ENCODE results near the gene TJP3. TPM values are rescaled to one million over a fixed set of nuclear protein-coding genes. Genes with fewer than 3 reads are reported as not detected.

Gene TJP3
- total and polyA plus RNA-seq, 2 experiments from 2014 or later, result 18.2 to 23.9 TPM

DNA sequence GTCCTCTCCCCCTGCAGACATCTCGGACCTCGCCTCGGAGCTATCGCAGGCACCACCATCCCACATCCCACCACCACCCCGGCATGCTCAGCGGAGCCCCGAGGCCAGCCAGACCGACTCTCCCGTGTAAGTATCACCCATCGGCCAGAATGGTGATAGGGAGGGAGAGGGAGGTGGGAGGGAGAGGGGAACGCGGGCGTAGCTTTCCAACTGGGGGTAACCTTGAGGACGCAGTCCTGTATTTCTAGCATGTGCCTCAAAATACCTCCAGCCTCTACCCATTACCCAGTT, 26.1 kb downstream of the TJP3 start:
- no peak for DNase-seq (ENCODE audit: low spot score)
- H3K4me1 Mint-ChIP-seq, result no peaks in the 10 kb centered on the region
- H3K36me3 Mint-ChIP-seq (ENCODE audit: low read depth), result 0 out of 3 replicates have a peak, but pooled peaks cover 3% of the 10 kb centered on the region
- no peak overlapping the region for H3K4me3 ChIP-seq
- peaks cover 4% of the 10 kb centered on the region; the same call in 1 of the 2 replicates for H3K36me3 ChIP-seq (ENCODE audit: insufficient read depth)
- no peaks in the 10 kb centered on the region for H3K79me2 ChIP-seq (replicated peaks; ENCODE audit: insufficient read depth)
- no peaks in the 10 kb centered on the region for H4K20me1 ChIP-seq (replicated peaks; ENCODE audit: insufficient read depth)
- ATAC-seq, result no peak
- H2AFZ ChIP-seq, result no peak overlapping the region
- no peaks in the 10 kb centered on the region for H3F3A ChIP-seq (replicated peaks; ENCODE audit: low read depth)
- H3K27me3 Mint-ChIP-seq (ENCODE audit: insufficient read depth, low read depth, poor library complexity), result peaks cover 11% of the 10 kb centered on the region
- H3K27ac ChIP-seq (ENCODE audit: low read depth), result no peak overlapping the region
- no peaks in the 10 kb centered on the region for H3K27me3 ChIP-seq (ENCODE audit: insufficient read depth)
- H3K4me2 ChIP-seq, result no peak overlapping the region
- H3K4me1 ChIP-seq (ENCODE audit: insufficient read depth), result no peaks in the 10 kb centered on the region
- no peak overlapping the region for H3K27ac Mint-ChIP-seq
- no peak overlapping the region for H3K4me3 Mint-ChIP-seq
- H3K9me2 ChIP-seq (ENCODE audit: insufficient read depth), result no peaks in the 10 kb centered on the region
- TF ChIP-seq, protein P1, sequence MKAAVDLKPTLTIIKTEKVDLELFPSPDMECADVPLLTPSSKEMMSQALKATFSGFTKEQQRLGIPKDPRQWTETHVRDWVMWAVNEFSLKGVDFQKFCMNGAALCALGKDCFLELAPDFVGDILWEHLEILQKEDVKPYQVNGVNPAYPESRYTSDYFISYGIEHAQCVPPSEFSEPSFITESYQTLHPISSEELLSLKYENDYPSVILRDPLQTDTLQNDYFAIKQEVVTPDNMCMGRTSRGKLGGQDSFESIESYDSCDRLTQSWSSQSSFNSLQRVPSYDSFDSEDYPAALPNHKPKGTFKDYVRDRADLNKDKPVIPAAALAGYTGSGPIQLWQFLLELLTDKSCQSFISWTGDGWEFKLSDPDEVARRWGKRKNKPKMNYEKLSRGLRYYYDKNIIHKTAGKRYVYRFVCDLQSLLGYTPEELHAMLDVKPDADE (IDR thresholded peaks at IDR 0.05), result no peak
- TF ChIP-seq STAT1 (IDR thresholded peaks at IDR 0.05; ENCODE audit: unreplicated experiment) (no peak), EZH2phosphoT487 (IDR thresholded peaks at IDR 0.05; ENCODE audit: unreplicated experiment) (no peak), ZNF331 (CRISPR knock-in tag; IDR thresholded peaks at IDR 0.05; ENCODE audit: low read depth) (no peak), NANOG (IDR thresholded peaks at IDR 0.05; ENCODE audit: borderline replicate concordance) (no peak), EZH2 (IDR thresholded peaks at IDR 0.05; ENCODE audit: low read depth, unreplicated experiment) (no peak), POLR2AphosphoS5 (IDR thresholded peaks at IDR 0.05; ENCODE audit: low read depth) (no peak), ZNF114 (CRISPR knock-in tag; IDR thresholded peaks at IDR 0.05) (no peak)
- TF ChIP-seq, protein P2, sequence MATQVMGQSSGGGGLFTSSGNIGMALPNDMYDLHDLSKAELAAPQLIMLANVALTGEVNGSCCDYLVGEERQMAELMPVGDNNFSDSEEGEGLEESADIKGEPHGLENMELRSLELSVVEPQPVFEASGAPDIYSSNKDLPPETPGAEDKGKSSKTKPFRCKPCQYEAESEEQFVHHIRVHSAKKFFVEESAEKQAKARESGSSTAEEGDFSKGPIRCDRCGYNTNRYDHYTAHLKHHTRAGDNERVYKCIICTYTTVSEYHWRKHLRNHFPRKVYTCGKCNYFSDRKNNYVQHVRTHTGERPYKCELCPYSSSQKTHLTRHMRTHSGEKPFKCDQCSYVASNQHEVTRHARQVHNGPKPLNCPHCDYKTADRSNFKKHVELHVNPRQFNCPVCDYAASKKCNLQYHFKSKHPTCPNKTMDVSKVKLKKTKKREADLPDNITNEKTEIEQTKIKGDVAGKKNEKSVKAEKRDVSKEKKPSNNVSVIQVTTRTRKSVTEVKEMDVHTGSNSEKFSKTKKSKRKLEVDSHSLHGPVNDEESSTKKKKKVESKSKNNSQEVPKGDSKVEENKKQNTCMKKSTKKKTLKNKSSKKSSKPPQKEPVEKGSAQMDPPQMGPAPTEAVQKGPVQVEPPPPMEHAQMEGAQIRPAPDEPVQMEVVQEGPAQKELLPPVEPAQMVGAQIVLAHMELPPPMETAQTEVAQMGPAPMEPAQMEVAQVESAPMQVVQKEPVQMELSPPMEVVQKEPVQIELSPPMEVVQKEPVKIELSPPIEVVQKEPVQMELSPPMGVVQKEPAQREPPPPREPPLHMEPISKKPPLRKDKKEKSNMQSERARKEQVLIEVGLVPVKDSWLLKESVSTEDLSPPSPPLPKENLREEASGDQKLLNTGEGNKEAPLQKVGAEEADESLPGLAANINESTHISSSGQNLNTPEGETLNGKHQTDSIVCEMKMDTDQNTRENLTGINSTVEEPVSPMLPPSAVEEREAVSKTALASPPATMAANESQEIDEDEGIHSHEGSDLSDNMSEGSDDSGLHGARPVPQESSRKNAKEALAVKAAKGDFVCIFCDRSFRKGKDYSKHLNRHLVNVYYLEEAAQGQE (IDR thresholded peaks at IDR 0.05; ENCODE audit: unreplicated experiment), result no peak
- H3K9me3 Mint-ChIP-seq, result no peaks in the 10 kb centered on the region

- Histone ChIP-seq H3K36me3 (ENCODE audit: insufficient read depth) (peaks cover under 1% of the 10 kb centered on the region; the same call in 1 of the 2 replicates), H3K4me2 (no peak overlapping the region), H3K27me3 (ENCODE audit: insufficient read depth) (no peaks in the 10 kb centered on the region), H4K20me1 (replicated peaks; ENCODE audit: insufficient read depth) (no peaks in the 10 kb centered on the region), H2AFZ (no peak overlapping the region), H3K27ac (ENCODE audit: low read depth) (no peak overlapping the region), H3K9me2 (ENCODE audit: insufficient read depth) (no peaks in the 10 kb centered on the region), H3F3A (replicated peaks; ENCODE audit: low read depth) (no peaks in the 10 kb centered on the region), H3K4me3 (no peak overlapping the region), H3K4me1 (ENCODE audit: insufficient read depth) (no peaks in the 10 kb centered on the region), H3K79me2 (replicated peaks; ENCODE audit: insufficient read depth) (no peaks in the 10 kb centered on the region)
- Mint-ChIP-seq H3K4me3 (no peak overlapping the region), H3K27me3 (ENCODE audit: insufficient read depth, low read depth, poor library complexity) (peaks cover 8% of the 10 kb centered on the region), H3K9me3 (no peaks in the 10 kb centered on the region), H3K4me1 (no peaks in the 10 kb centered on the region), H3K27ac (no peak overlapping the region), H3K36me3 (ENCODE audit: low read depth) (0 out of 3 replicates have a peak, but pooled peaks cover 3% of the 10 kb centered on the region)
- ATAC-seq (no peak), DNase-seq (ENCODE audit: low spot score) (no peak)
- TF ChIP-seq EZH2 (IDR thresholded peaks at IDR 0.05; ENCODE audit: low read depth, unreplicated experiment), result no peak
- no peak for TF ChIP-seq POLR2AphosphoS5 (IDR thresholded peaks at IDR 0.05; ENCODE audit: low read depth)
- TF ChIP-seq STAT1 (IDR thresholded peaks at IDR 0.05; ENCODE audit: unreplicated experiment), result no peak
- no peak for TF ChIP-seq ZNF114 (CRISPR knock-in tag; IDR thresholded peaks at IDR 0.05)
- TF ChIP-seq ZNF331 (CRISPR knock-in tag; IDR thresholded peaks at IDR 0.05; ENCODE audit: low read depth), result no peak
- TF ChIP-seq, protein P2 (IDR thresholded peaks at IDR 0.05; ENCODE audit: unreplicated experiment), result no peak
- no peak for TF ChIP-seq NANOG (IDR thresholded peaks at IDR 0.05; ENCODE audit: borderline replicate concordance)
- no peak for TF ChIP-seq EZH2phosphoT487 (IDR thresholded peaks at IDR 0.05; ENCODE audit: unreplicated experiment)
- TF ChIP-seq JUNB (IDR thresholded peaks at IDR 0.05; ENCODE audit: unreplicated experiment), result no peak
- no peak for TF ChIP-seq CREB1 (CRISPR knock-in tag; IDR thresholded peaks at IDR 0.05; ENCODE audit: low read depth)
- TF ChIP-seq, protein P1 (IDR thresholded peaks at IDR 0.05), result no peak
These were observed 28.0 kb downstream of the TJP3 start for GRCh38 chr19:3736106-3736724.

Data from GM23338 (cell line).